GM23248 (cell line): Measurements from ENCODE around the gene PIP5KL1. TPM values are rescaled to one million over a fixed set of nuclear protein-coding genes. Genes with fewer than 3 reads are reported as not detected.

Experiments used
- DNase-seq: peaks from one replicate; pipeline ENCODE4 v3.0.0-alpha.2; 2015
- H2AFZ ChIP-seq: fragments of 200-600 bp; sonication (generic); 2 replicates; pipeline ENCODE4 v1.6.1; 2016; ENCODE audit warnings: antibody characterized with exemption
- H3F3A ChIP-seq: fragments of 200-600 bp; sonication (generic); 2 replicates; pipeline ENCODE4 v1.6.1; 2016; ENCODE audit warnings: mild to moderate bottlenecking, antibody characterized with exemption, mixed run types; ENCODE audit not compliant: insufficient read depth
- H3K27ac ChIP-seq: fragments of 200-600 bp; sonication (generic); 2 replicates; pipeline ENCODE4 v1.5.1; 2016; ENCODE audit warnings: mild to moderate bottlenecking
- H3K27me3 ChIP-seq: fragments of 200-600 bp; sonication (generic); replicated peaks from 2 replicates; pipeline ENCODE4 v1.6.1; 2016; ENCODE audit warnings: mild to moderate bottlenecking; ENCODE audit not compliant: insufficient read depth
- H3K36me3 ChIP-seq: fragments of 200-600 bp; sonication (generic); 2 replicates; pipeline ENCODE4 v1.6.1; 2016; ENCODE audit warnings: low read depth, mild to moderate bottlenecking
- H3K4me1 ChIP-seq: fragments of 200-600 bp; sonication (generic); 2 replicates; pipeline ENCODE4 v1.6.1; 2016; ENCODE audit warnings: mild to moderate bottlenecking; ENCODE audit not compliant: insufficient read depth
- H3K4me2 ChIP-seq: fragments of 200-600 bp; sonication (generic); one replicate; pipeline ENCODE4 v1.6.1; 2016; ENCODE audit warnings: mild to moderate bottlenecking; ENCODE audit not compliant: unreplicated experiment
- H3K4me3 ChIP-seq: fragments of 200-600 bp; sonication (generic); 2 replicates; pipeline ENCODE4 v1.5.1; 2016; ENCODE audit warnings: mild to moderate bottlenecking
- H3K79me2 ChIP-seq: fragments of 200-600 bp; sonication (generic); 2 replicates; pipeline ENCODE4 v1.6.1; 2016; ENCODE audit warnings: mild to moderate bottlenecking; ENCODE audit not compliant: insufficient read depth
- H3K9ac ChIP-seq: fragments of 200-600 bp; sonication (generic); 2 replicates; pipeline ENCODE4 v1.6.1; 2016; ENCODE audit warnings: mild to moderate bottlenecking
- H3K9me2 ChIP-seq: fragments of 200-600 bp; sonication (generic); 2 replicates; pipeline ENCODE4 v1.6.1; 2016; ENCODE audit warnings: mixed run types, mild to moderate bottlenecking, moderate library complexity; ENCODE audit not compliant: insufficient read depth
- H3K9me3 ChIP-seq: fragments of 200-600 bp; sonication (generic); one replicate; pipeline ENCODE4 v1.6.1; 2017; ENCODE audit warnings: low read depth
- H4K20me1 ChIP-seq: fragments of 200-600 bp; sonication (generic); 2 replicates; pipeline ENCODE4 v1.6.0; 2016; ENCODE audit not compliant: insufficient read depth
- EZH2 ChIP-seq: fragments of 200-600 bp; sonication (generic); IDR thresholded peaks from 2 replicates; pipeline ENCODE4 v1.6.1; 2018; ENCODE audit warnings: antibody characterized with exemption, mild to moderate bottlenecking; ENCODE audit not compliant: insufficient read depth, poor library complexity, severe bottlenecking
- EZH2phosphoT487 ChIP-seq: fragments of 200-600 bp; sonication (generic); IDR thresholded peaks from 2 replicates; pipeline ENCODE4 v1.6.1; 2018; ENCODE audit warnings: antibody characterized with exemption, moderate library complexity, mild to moderate bottlenecking, low read depth; ENCODE audit not compliant: insufficient read depth
- WGBS, 2 experiments: methylation state at CpG; one replicate each; pipeline ENCODE4 v1.1.6; 2015 to 2017; ENCODE audit warnings: low lambda C conversion rate in 2 of 2, low coverage in 1 of 2; ENCODE audit errors: missing lambda C conversion rate in 2 of 2; 5-methylcytosine and 5-hydroxymethylcytosine counted together
- in situ Hi-C: fragments of 300-500 bp; cut with MboI; formaldehyde crosslinking; loops from 2 replicates; pipeline ENCODE4 v1.15.0; 2020
- polyA plus RNA-seq: library from polyadenylated mRNA; unstranded; fragments of >200 nt; fragmentation: Nextera tagmentation; extraction: Ambion mirVana; gene quantifications from 2 replicates; pipeline ENCODE4 v1.2.1, GENCODE V29; 2016
- total RNA-seq: library from RNA; depleted of rRNA; stranded (reverse); fragments of >200 nt; shearing (Covaris generic); gene quantifications from 2 replicates; pipeline ENCODE4 v1.2.3, GENCODE V29; 2014; rRNA removed

The PIP5KL1 gene
- total and polyA plus RNA-seq, 2 experiments from 2014 or later = 5.5 to 8.8 TPM

- Histone ChIP-seq H3K36me3 (no peaks in the 10 kb centered on the region), H3K27me3 (no peaks in the 10 kb centered on the region), H3K9ac (no peak overlapping the region), H3K4me1 (peaks cover 34% of the 10 kb centered on the region), H2AFZ (no peak overlapping the region), H3K79me2 (peaks cover 13% of the 10 kb centered on the region; the same call in 1 of the 2 replicates), H3F3A (0 out of 2 replicates have a peak, but pooled peaks cover 2% of the 10 kb centered on the region), H3K4me3 (no peak overlapping the region), H4K20me1 (no peaks in the 10 kb centered on the region), H3K9me3 (no peaks in the 10 kb centered on the region), H3K27ac (no peak overlapping the region), H3K4me2 (no peak overlapping the region), H3K9me2 (no peaks in the 10 kb centered on the region)
- in situ Hi-C loops = no loop called here
- WGBS, 2 experiments = 76 to 81% methylated on average over 14 to 19 of the region's 19 CpGs
- TF ChIP-seq EZH2phosphoT487 (no peak), EZH2 (no peak)
- DNase-seq = no peak
These were observed 57.3 kb downstream of the PIP5KL1 start for GRCh38 chr9:127873223-127873691.

GRCh38 chr9:127872369-127873222 is 58.0 kb downstream of the PIP5KL1 start:
- Histone ChIP-seq H3K4me1 (peaks cover 30% of the 10 kb centered on the region), H3K27ac (no peak overlapping the region), H3K27me3 (no peaks in the 10 kb centered on the region), H3K9ac (no peak overlapping the region), H3K79me2 (peaks cover 13% of the 10 kb centered on the region; the same call in 1 of the 2 replicates), H3K4me2 (no peak overlapping the region), H3K36me3 (no peaks in the 10 kb centered on the region), H4K20me1 (no peaks in the 10 kb centered on the region), H2AFZ (no peak overlapping the region), H3K9me2 (no peaks in the 10 kb centered on the region), H3K9me3 (no peaks in the 10 kb centered on the region), H3F3A (no peaks in the 10 kb centered on the region), H3K4me3 (no peak overlapping the region)
- in situ Hi-C loops = no loop called here
- DNase-seq = no peak
- TF ChIP-seq EZH2phosphoT487 = no peak
- no peak for TF ChIP-seq EZH2
- WGBS, 2 experiments = 94 to 98% methylated on average over 15 to 20 of the region's 20 CpGs

- WGBS, 2 experiments = 81% methylated on average over 9 of the region's 9 CpGs
- H2AFZ ChIP-seq = no peak overlapping the region
- H3F3A ChIP-seq = no peaks in the 10 kb centered on the region
- no peaks in the 10 kb centered on the region for H3K36me3 ChIP-seq
- TF ChIP-seq EZH2 (no peak), EZH2phosphoT487 (no peak)
- no peaks in the 10 kb centered on the region for H3K9me2 ChIP-seq
- peaks cover 26% of the 10 kb centered on the region for H3K4me1 ChIP-seq
- no peak overlapping the region for H3K4me2 ChIP-seq
- in situ Hi-C loops = no loop called here
- H3K9me3 ChIP-seq = no peaks in the 10 kb centered on the region
- H3K79me2 ChIP-seq = peaks cover 8% of the 10 kb centered on the region; the same call in 1 of the 2 replicates
- no peak overlapping the region for H3K9ac ChIP-seq
- no peaks in the 10 kb centered on the region for H4K20me1 ChIP-seq
- no peaks in the 10 kb centered on the region for H3K27me3 ChIP-seq
- DNase-seq = no peak
- no peak overlapping the region for H3K4me3 ChIP-seq
- no peak overlapping the region for H3K27ac ChIP-seq
These were observed 59.0 kb downstream of the PIP5KL1 start for GRCh38 chr9:127871531-127871930.

- no peaks in the 10 kb centered on the region for H3K27me3 ChIP-seq
- no peak for DNase-seq
- H4K20me1 ChIP-seq = no peaks in the 10 kb centered on the region
- TF ChIP-seq EZH2phosphoT487 (no peak), EZH2 (no peak)
- no peaks in the 10 kb centered on the region for H3F3A ChIP-seq
- H3K27ac ChIP-seq = no peak overlapping the region
- H3K4me2 ChIP-seq = no peak overlapping the region
- H2AFZ ChIP-seq = no peak overlapping the region
- H3K9me2 ChIP-seq = no peaks in the 10 kb centered on the region
- H3K79me2 ChIP-seq = peaks cover 3% of the 10 kb centered on the region; the same call in 1 of the 2 replicates
- in situ Hi-C loops = no loop called here
- no peak overlapping the region for H3K4me3 ChIP-seq
- H3K4me1 ChIP-seq = peaks cover 21% of the 10 kb centered on the region
- WGBS, 2 experiments = 85 to 88% methylated on average over 12 of the region's 12 CpGs
- no peaks in the 10 kb centered on the region for H3K9me3 ChIP-seq
- no peak overlapping the region for H3K9ac ChIP-seq
- no peaks in the 10 kb centered on the region for H3K36me3 ChIP-seq
These were observed 59.7 kb downstream of the PIP5KL1 start for GRCh38 chr9:127870887-127871286.

Other genes starting within 250 kb of the PIP5KL1 start
- gene CFAP157, start 223.8 kb downstream of the PIP5KL1 start, total RNA-seq = not detected in 2 replicates
- 0.43 and 0.55 TPM in 2 replicates for gene CFAP157, start 223.8 kb downstream of the PIP5KL1 start, polyA plus RNA-seq
- 23.1 and 33.1 TPM in 2 replicates for gene PTRH1, start 215.1 kb downstream of the PIP5KL1 start, total RNA-seq
- 34.3 and 40.3 TPM in 2 replicates for gene PTRH1, start 215.1 kb downstream of the PIP5KL1 start, polyA plus RNA-seq
- gene TTC16, start 214.7 kb downstream of the PIP5KL1 start, total RNA-seq = not detected in 2 replicates
- 0.05 and 0.06 TPM in 2 replicates for gene TTC16, start 214.7 kb downstream of the PIP5KL1 start, polyA plus RNA-seq
- 2.9 and 9.0 TPM in 2 replicates for gene TOR2A, start 195.5 kb downstream of the PIP5KL1 start, total RNA-seq
- gene TOR2A, start 195.5 kb downstream of the PIP5KL1 start, polyA plus RNA-seq = 9.2 and 10.3 TPM in 2 replicates
- gene SH2D3C, start 152.1 kb downstream of the PIP5KL1 start, total RNA-seq = not detected in 2 replicates
- gene SH2D3C, start 152.1 kb downstream of the PIP5KL1 start, polyA plus RNA-seq = not detected in 2 replicates
- gene CDK9, start 144.7 kb downstream of the PIP5KL1 start, total RNA-seq = 43.7 and 59.8 TPM in 2 replicates
- gene CDK9, start 144.7 kb downstream of the PIP5KL1 start, polyA plus RNA-seq = 58.9 and 59.7 TPM in 2 replicates
- gene FPGS, start 127.9 kb downstream of the PIP5KL1 start, total RNA-seq = 67.7 and 80.4 TPM in 2 replicates
- gene FPGS, start 127.9 kb downstream of the PIP5KL1 start, polyA plus RNA-seq = 60.2 and 71.4 TPM in 2 replicates
- 54.5 and 57.4 TPM in 2 replicates for gene ENG, start 76.1 kb downstream of the PIP5KL1 start, total RNA-seq
- gene ENG, start 76.1 kb downstream of the PIP5KL1 start, polyA plus RNA-seq = 226 and 232 TPM in 2 replicates
- 51.8 and 52.9 TPM in 2 replicates for gene AK1, start 53.1 kb downstream of the PIP5KL1 start, total RNA-seq
- 157 and 159 TPM in 2 replicates for gene AK1, start 53.1 kb downstream of the PIP5KL1 start, polyA plus RNA-seq
- 78.8 and 88.0 TPM in 2 replicates for gene ST6GALNAC6, start 31.2 kb downstream of the PIP5KL1 start, total RNA-seq
- 81.1 and 82.0 TPM in 2 replicates for gene ST6GALNAC6, start 31.2 kb downstream of the PIP5KL1 start, polyA plus RNA-seq
- gene ST6GALNAC4, start 13.7 kb downstream of the PIP5KL1 start, total RNA-seq = 45.5 and 61.0 TPM in 2 replicates
- 33.7 and 40.1 TPM in 2 replicates for gene ST6GALNAC4, start 13.7 kb downstream of the PIP5KL1 start, polyA plus RNA-seq
- gene DPM2, start 7.1 kb upstream of the PIP5KL1 start, total RNA-seq = 27.0 and 33.3 TPM in 2 replicates
- gene DPM2, start 7.1 kb upstream of the PIP5KL1 start, polyA plus RNA-seq = 62.8 and 66.5 TPM in 2 replicates
- 6.1 and 29.6 TPM in 2 replicates for gene EEIG1, start 50.2 kb upstream of the PIP5KL1 start, total RNA-seq
- 8.9 and 9.3 TPM in 2 replicates for gene EEIG1, start 50.2 kb upstream of the PIP5KL1 start, polyA plus RNA-seq
- 5.6 and 9.5 TPM in 2 replicates for gene NAIF1, start 136.5 kb upstream of the PIP5KL1 start, total RNA-seq
- gene NAIF1, start 136.5 kb upstream of the PIP5KL1 start, polyA plus RNA-seq = 4.8 and 8.9 TPM in 2 replicates
- 17.6 and 20.2 TPM in 2 replicates for gene SLC25A25, start 137.5 kb upstream of the PIP5KL1 start, total RNA-seq
- 7.5 and 8.2 TPM in 2 replicates for gene SLC25A25, start 137.5 kb upstream of the PIP5KL1 start, polyA plus RNA-seq
- gene PTGES2, start 197.0 kb upstream of the PIP5KL1 start, total RNA-seq = 68.6 and 68.9 TPM in 2 replicates
- 63.3 and 70.3 TPM in 2 replicates for gene PTGES2, start 197.0 kb upstream of the PIP5KL1 start, polyA plus RNA-seq
- not detected in 2 replicates for gene LCN2, start 218.7 kb upstream of the PIP5KL1 start, total RNA-seq
- gene LCN2, start 218.7 kb upstream of the PIP5KL1 start, polyA plus RNA-seq = not detected in 2 replicates
- gene BBLN, start 229.5 kb upstream of the PIP5KL1 start, total RNA-seq = 229 and 315 TPM in 2 replicates
- 137 and 142 TPM in 2 replicates for gene BBLN, start 229.5 kb upstream of the PIP5KL1 start, polyA plus RNA-seq